Measurements from ENCODE around the gene MGAT4B.

The MGAT4B gene

DNA sequence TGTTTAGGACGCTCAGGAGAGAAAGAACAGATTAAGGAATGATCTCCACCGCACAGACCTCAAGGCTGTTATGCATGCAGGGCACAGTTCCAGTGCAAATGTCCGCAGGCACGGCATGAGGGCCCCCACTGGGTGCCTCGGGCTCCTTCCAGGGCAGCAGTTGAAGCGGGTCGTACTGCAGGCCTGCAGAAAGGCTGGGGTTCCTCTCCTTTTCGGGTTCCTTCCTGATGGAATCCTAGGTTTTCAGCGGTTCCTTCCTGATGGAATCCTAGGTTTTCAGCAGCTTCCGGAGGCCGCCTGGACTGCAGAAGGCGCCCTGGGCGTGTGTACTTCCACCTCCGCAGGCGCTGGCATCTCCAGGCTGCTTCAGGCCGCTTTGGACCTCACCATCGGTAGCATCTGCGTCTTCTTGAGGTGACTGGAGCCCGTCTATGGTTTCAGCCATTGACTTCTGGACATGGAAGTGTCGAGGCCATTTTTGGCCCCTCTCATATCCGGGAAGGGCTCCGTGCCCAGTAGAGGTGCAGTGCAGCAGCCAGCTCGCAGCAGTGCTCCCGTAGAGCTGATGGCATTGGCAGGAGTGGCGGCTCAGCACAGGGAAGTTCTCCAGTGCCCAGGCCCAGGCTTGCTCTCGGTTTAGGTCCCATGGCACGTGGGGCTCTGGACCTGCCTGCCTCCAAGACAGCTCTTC is 5.6 kb upstream of the MGAT4B start:
- no peak for DNase-seq (ENCODE audit: low spot score)

DNA sequence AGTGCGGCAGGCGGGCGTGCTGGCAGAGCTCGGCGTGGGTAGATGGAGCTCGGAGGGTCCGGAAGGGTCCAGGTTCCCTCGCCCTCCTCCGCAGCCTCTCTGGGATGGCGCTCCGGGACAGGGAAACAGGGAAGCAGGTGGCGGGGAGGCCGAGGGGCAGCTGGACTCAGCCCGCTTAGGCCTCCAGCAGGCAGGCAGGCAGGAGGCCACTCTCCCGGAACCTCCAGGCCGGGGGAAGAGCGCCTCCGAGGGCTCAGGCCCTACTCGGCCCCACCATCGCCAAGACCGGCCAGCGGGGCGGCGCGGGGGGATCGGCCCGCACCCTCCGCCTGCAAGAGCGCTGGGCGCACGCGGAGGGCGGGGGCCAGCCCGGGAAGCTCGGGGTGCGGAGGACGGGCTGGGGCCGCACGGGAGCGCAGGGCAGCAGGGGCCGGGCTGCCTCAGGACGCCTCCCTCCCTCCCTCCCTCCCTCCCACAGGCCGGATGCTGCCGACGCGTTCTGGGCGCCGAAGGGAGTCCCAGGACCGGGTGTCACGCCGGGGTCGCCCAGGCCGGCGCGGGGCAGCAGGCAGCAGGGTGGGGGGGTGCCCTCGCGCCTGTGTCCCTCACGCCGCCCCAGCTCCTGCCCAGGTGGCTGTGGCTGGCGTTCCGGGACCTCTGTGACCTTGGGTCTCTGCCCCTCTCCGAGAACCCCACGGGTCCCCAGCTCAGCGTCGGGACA is 977 bp downstream of the MGAT4B start:
- peak; percentile 67 for DNase-seq (ENCODE audit: low spot score)

DNA sequence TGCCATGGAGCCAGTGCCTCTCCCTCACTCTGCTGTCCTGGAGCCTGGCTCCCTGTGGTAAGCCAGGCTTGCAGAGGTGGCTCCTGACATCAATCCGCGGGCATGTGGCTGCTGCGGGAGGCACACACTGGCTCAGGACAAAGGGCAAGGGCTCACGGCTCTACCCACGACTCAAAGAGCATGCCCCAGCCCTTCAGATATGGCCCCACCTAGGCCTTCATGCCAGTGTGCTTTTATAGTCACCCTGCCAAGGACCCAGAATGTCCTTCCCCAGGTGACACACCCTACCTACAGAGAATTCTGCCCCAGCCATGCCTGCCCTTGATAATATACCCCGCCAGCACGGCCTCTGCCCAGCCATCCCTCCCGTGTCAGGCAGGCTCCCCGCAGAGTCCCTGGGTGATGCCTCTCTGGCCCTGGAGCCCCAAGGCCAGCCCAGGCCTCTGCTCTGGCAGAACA is 1.6 kb downstream of the MGAT4B start:
- no peak for DNase-seq (ENCODE audit: low spot score)

DNA sequence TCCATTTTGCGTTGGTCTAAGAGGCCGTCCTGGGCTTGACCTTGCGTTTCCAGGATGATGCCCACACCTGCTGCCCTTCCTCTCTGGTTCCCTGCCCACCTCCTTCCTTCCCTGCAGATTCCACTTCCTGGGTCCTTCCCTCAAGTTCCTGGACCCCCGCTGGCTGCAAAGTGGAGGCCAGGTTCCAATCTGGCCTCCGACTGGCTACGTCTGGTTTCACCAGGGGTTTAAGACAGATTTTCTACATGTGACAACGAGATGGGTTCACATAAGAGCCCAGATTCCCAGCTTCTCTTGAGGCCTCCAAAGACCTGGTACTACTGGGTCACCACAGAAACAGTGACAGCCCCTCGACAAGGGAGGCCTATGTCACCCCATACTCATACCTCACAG is 2.1 kb downstream of the MGAT4B start:
- no peak for DNase-seq (ENCODE audit: low spot score)

DNA sequence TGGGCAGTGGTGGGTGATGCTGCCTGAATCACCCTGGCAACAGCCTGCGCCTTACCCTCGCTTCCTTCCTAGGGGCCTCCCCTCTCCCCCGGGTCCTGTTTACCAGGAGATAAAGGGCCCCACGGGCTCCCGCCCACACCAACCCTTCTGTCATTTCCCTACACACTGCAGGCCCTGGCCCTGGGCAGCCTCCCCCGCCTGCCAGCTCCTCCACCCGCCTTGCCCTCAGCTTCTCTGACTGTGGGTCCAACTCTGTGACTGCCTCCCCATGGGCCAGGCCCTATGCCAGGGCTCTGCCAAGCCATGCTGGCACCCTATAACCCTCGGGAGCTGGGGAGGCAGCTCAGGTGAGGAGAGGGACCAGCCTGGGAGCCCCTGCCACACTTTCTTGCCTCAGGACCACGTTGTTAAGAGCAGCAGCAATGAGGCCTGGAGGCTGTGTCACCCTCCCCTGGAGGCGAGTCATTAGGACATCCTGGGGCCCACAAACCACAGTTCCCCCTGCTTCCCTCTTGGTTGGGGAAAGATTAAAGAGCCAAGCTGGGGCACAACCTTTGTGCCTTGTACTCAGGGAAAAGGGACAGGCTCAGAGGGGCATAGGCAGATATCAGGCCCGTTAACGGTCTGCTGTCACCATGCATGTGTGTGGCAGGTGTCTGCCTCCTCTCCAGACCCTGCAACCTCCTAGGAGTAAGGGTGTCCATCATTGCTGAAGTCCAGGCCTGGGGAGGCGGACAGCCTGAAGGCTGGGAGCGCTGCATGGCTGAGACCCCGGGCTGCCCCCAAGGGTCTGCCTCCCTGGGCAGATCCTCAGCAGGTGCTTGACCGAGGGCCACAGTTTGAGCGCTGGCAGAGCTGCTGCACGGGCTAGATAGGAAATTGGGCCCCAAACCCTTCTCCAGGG is 2.8 kb downstream of the MGAT4B start:
- no peak for DNase-seq (ENCODE audit: low spot score)

DNA sequence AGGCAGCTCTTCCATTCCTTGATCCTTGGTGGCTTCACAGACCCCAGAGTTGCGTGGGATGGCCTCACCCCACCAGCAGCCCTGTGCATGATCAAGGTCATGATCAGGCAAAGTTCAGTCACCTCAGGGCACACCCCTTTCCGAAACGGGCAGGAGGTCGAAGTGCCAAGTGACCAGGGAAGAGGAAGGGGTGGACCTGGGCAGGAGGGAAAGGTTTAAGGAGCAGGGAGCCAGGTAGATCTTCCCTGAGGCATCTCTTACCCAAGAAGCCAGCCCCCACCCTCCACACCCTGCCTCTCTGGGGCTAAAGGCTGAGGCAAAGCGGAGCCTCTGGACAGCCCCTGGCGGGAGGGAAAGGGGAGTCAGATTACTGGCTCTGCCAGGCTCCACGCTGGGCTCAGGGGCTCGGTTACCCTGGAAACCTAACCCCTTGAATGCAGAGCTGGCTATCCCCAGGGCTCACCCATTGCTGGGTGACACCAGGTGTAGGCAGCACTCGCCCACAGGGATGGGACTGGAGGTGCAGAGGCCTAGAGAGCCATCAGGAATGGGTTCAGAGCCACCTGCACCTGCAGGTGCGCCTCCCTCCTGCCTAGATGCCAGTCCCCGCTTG is 3.6 kb downstream of the MGAT4B start:
- peak; percentile 65 for DNase-seq (ENCODE audit: low spot score)

DNA sequence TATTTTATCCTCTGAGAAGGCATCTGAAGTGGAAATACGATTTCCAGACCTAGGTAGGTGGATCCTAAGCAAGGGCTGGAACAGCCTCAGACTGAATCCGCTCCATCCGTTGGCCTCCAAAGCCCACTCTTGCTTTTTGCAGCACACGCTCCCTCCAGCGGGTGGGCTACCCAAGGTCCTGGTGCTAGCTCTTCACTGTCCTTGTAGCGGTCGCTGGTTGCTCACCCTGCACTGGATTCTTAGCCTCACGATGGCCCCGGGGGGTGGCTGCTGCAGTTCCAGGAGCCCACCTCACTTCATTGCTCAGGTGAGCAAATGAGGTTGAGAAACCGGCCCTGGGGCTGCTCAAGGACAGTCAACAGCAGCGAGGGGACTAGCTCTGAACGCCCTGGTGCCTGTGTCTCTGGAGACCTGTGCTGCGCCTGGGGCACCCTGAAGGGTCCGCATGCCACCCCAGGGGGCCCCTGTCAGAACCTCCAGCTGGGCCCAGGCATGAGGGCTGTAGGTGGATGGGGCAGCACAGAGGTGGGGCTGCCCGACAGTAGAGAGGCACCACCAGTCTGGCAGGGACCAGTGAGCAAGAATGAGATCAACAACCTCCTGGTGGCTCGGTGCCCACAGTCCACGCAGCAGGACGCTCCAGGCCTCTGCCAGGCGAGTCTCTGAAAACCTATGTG is 4.3 kb downstream of the MGAT4B start:
- no peak for DNase-seq (ENCODE audit: low spot score)

DNA sequence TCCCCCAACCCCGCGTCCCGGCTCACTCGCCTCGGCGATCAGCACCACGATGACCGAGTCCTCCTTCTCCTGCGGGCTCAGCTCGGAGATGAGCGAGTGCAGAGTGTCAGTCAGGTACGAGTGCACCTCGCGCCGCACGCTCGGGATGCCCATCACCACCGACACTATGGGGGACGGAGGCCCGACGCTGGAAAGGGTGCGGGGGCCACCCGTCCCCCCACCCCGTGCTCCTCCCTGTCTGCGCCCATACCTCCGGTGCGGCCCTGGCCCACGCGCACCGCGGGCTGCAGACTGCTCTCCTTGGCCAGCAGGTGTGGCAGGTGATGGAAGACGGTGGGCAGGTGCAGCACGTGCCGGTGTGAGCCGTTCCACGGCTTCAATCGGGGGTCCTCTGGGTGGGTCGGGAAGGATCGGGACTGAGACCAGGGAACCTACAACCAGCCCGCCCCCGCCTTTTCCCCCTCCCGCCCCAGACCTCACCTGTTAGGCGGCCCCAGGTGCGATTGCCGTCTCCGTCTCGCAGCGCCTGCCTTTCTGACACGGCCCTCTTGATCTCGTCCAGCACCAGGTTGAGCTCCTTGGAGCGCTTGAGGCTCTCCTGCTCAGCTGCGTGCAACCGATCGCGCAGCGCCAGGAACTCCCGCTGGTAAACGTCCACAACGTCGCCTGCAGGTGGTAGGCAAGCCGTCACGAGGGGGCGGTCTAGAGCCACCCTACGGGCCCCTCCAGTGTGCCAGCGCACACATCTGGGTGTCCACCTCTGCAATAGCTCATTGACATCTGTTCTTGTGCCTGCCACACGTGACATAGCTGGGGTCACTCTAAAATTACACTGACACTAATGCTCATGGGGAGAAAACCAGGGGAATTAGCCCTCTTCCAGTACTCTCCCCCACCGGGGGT is 5.1 kb downstream of the MGAT4B start:
- peak; percentile 81 for DNase-seq (ENCODE audit: low spot score)

DNA sequence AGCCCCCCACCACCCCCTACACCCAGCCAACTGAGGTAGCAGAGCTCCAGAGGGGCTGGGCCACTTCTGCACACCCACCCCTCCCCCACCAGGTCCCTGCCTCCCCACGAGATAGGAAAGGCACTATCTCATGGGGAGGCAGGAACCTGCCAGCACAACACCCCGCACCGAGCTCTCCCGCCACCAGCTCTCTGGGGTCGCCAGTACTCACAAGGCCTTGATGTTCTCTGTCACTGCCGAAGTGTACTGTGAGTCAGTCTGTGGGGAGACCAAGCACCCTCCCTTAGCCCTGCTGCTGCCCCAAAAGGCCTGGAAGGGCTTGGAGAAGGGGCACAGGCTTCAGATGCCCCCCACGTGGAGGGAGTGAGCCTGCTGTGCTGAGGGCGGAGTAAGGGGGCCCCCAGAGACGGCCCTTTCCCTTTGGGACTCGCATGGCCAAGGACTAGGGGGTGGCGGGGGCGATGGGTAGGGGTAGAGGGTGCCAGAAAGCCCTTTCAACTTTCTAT is 5.9 kb downstream of the MGAT4B start:
- DNase-seq (ENCODE audit: low spot score): no peak

DNA sequence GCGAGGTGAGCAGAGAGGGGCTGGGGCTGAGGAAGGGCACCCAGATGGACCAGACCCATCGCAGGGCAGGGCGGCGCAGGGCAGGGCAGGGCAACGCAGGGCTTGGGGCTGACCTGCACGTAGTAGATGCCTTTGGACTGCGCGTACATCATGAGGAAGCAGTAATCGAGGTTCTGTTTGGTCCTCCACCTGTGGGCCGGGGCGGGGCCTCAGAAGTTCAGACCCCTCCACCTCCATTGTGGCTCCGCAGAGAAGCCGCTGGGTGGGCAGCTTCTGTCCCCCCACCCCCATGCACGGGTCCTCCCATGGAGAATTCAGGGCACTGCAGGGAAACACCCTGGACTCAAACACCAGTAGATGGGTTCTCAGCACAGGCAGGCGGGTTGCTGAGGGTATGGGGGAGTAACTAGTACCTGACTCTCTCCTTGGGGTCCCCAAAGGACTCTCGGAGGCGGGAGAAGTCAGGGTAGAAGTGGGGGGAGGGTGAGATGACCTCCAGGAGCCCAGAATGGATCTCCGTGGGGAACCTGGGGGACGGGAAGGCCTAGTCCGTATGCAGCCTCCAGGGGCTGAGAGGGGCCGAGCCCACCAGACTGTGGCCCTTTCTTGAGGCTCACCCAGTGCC is 6.5 kb downstream of the MGAT4B start:
- no peak for DNase-seq (ENCODE audit: low spot score)

DNA sequence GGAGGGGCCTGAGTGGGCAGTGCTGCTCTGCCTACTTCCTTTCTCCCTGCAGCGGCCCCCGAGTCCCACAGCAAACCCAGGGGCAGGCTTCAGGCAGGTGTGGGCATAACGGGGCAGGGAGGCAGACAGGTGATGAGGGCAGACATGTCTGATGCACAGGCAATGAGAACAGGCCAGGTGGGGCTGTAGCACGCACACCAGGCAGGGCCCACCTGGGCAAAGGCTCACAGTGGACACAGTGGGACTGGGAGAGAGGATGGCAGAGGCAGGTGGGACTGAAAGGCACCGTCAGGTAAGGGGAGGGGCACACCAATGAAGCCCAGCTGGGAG is 7.1 kb downstream of the MGAT4B start:
- no peak for DNase-seq (ENCODE audit: low spot score)

DNA sequence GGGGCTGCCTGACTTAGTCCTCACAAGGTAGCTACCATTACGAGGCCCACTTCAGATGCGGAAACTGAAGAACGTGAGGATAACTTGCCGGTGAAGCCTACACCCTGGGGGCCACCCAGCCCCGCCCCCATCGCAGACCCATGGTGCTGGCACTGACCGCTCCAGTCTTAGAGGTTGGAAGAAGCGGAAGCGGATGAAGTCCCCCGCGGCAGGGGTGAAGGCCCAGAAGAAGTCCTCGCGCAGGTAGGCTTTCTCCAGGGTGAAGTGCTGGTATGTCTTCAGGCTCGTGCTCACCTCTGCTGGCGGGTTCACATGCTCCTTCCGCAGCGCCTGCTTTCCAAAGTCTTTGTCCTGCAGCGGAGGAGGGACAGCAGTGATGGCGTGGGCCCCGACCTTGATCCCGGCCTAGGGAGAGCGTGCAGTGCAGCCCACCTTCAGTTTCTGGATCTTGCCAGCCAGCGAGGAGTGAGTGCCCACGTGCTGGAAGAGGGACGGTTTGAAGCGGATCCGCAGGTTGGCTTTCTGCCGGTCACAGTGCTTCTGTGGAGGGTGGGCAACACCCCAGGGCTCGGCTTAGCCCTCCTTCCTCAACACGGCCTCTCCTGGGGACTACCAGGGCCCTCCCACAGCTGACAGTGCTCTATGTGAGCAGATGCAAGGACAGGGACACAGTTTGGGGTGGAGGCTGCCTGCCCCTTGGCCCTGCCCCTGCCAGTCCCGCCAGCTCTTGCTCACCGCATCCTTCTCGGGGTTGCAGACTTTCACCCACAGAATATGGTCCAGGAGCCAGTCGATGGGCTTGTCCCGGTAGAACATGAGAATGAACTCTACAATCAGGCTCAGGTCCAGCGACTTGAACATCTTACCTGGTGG is 7.7 kb downstream of the MGAT4B start:
- no peak for DNase-seq (ENCODE audit: low spot score)

DNA sequence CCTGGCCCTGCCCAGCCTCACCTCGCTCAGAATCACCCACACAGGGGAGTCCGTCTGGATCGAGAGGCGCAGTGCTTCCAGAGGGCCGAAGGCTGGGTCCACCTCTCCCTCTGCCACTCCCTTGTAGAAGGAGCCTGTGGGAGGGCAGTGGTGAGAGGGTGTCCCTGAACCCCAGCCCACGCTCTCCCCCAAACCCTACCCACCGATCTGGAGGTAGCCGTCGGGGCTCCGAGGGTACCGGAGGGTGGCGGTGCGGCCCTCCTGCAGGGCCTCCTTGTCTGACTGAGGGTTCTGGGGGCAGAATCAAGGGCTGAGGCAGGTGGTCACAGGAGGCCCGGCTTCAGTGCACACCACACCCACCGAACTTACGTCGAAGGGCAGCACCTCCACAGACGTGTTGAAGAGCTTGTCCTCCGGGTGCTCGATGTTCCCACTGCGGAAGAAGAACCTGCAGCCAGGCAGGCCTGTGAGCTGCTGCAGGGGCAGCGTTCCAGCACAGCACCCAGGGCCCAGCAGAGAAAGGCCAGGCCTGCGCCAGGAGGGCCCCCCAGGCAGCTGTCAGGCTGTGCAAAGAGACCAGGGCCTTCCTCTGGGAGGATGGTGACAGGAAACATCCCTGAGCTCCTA is 8.4 kb downstream of the MGAT4B start:
- no peak for DNase-seq (ENCODE audit: low spot score)

DNA sequence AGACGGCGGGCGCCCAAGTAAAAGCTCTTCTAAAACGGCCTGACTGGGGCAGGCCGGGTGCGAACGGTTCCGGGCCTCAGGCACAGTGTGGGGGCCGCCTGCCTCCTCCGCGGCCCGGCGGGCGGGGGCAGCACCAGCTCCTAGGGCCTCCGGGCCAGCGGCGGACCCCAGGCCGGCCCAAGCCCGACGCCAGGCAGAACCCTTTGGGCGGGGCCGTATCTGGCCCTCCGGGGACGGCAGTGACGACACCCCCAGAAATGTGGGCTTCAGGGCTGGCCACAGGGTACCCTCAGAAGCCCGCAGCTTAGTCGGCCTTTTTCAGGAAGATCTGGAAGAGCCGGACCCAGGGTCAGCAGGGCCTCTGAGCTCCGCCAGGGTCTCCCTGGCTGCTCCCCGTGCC is 8.9 kb downstream of the MGAT4B start:
- DNase-seq (ENCODE audit: low spot score): no peak

DNA sequence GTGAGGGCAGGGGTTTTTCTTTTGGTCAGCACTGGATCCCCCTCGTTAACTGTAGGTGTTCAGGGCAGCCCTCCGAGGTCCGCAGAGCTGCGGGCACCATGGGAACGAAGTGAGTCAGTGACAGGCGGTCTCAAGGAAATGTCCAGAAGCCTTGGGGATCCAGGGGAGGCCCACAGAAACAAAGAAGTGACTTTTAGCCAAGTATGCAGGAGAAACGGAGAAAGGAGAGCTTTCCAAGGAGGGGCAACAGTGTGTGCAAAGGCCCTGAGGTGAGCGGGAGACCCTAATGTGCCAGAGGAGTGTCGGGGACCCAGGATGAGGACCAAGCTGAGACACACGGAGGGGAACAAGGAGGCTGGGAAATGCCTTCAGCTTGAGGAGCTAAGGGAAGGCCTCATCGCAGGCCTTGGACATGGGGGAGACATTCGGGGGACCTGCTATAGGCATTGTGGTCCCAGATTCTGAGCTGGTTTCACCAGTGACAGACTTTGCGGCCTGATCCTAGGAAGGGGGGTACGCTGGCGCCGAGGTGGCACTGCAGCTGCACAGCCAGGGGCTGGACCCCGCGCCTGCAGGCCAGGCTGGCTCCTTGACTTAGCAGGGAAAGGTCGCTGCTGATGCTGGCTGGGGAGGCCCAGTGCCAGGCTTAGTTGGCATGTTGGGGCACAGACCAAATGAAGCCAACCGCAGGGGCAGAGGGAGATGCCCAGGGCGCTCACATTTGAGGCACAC is 9.6 kb downstream of the MGAT4B start:
- DNase-seq (ENCODE audit: low spot score): no peak

DNA sequence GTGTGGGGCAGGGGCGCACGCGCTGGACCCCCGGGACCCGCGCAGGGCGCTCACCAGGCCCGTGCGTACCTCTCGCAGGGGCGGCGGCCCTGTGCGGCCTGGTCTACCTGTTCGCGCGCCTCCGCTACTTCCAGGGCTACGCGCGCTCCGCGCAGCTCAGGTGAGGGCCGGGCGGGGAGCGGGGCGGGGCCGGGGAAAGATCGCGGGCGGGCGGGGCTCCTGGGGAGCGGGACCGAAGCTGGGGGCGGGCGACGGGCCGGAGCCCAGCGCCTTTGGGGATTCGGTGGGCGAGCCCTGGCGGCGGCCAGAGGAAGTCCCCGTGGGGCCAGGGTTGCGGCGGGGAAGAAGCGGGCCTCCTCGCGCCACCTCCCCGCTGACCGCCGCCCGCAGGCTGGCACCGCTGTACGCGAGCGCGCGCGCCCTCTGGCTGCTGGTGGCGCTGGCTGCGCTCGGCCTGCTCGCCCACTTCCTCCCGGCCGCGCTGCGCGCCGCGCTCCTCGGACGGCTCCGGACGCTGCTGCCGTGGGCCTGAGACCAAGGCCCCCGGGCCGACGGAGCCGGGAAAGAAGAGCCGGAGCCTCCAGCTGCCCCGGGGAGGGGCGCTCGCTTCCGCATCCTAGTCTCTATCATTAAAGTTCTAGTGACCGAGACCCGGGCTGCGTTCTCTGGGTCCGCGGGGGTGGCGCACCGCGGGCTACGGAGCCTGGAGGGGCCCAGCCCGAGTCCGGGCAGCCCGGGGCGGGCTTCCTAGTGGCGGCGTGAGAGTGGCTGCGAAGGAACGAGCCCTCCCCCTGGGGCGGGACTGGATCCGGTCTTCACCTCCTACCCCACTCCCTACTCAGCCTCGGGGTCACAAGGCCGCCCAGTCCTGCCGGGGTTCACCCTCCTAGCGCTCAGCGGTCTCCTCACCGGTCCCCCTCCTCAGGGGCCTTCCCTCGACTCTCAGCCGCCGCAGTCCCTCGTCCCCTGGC is 10.5 kb downstream of the MGAT4B start:
- DNase-seq (ENCODE audit: low spot score): peak; percentile 86

Measured in ecto neural progenitor cell (in vitro differentiated cells).